ENCODE measurements around the gene DCAF11.

Gene DCAF11

GRCh38 chr14:24080142-24080530, 34.4 kb upstream of the DCAF11 start:
- no peak for DNase-seq (ENCODE audit: low read depth in 2 of 2)
- H3K4me3 ChIP-seq (replicated peaks in 1 of 2; ENCODE audit: low read depth in 2 of 2, low read length in 2 of 2) = no peak overlapping the region
- TF ChIP-seq CTCF (IDR thresholded peaks at IDR 0.05; ENCODE audit: low read depth, low read length) = no peak

GRCh38 chr14:24080888-24081738, 33.5 kb upstream of the DCAF11 start:
- peak overlapping the region; percentile 37 to 53 for H3K4me3 ChIP-seq (replicated peaks in 1 of 2; ENCODE audit: low read depth in 2 of 2, low read length in 2 of 2)
- peak; percentile 12 to 17 for DNase-seq (ENCODE audit: low read depth in 2 of 2)
- TF ChIP-seq CTCF (IDR thresholded peaks at IDR 0.05; ENCODE audit: low read depth, low read length) = no peak

- DNase-seq (ENCODE audit: low read depth in 2 of 2) = no peak
- H3K4me3 ChIP-seq (replicated peaks in 1 of 2; ENCODE audit: low read depth in 2 of 2, low read length in 2 of 2) = peak overlapping the region in 1 of 2 donors; percentile 53
- TF ChIP-seq CTCF (IDR thresholded peaks at IDR 0.05; ENCODE audit: low read depth, low read length) = no peak
Measured at GRCh38 chr14:24081739-24082211, 32.8 kb upstream of the DCAF11 start.

GRCh38 chr14:24082411-24083080, 32.0 kb upstream of the DCAF11 start:
- H3K4me3 ChIP-seq (replicated peaks in 1 of 2; ENCODE audit: low read depth in 2 of 2, low read length in 2 of 2) = no peak overlapping the region
- no peak for TF ChIP-seq CTCF (IDR thresholded peaks at IDR 0.05; ENCODE audit: low read depth, low read length)
- DNase-seq (ENCODE audit: low read depth in 2 of 2) = no peak

- TF ChIP-seq CTCF (IDR thresholded peaks at IDR 0.05; ENCODE audit: low read depth, low read length) = no peak
- H3K4me3 ChIP-seq (replicated peaks in 1 of 2; ENCODE audit: low read depth in 2 of 2, low read length in 2 of 2) = no peak overlapping the region
- no peak for DNase-seq (ENCODE audit: low read depth in 2 of 2)
Measured at GRCh38 chr14:24083462-24083861, 31.1 kb upstream of the DCAF11 start.

- no peak overlapping the region for H3K4me3 ChIP-seq (replicated peaks in 1 of 2; ENCODE audit: low read depth in 2 of 2, low read length in 2 of 2)
- no peak for DNase-seq (ENCODE audit: low read depth in 2 of 2)
- TF ChIP-seq CTCF (IDR thresholded peaks at IDR 0.05; ENCODE audit: low read depth, low read length) = no peak
Measured at GRCh38 chr14:24084440-24084839, 30.1 kb upstream of the DCAF11 start.

Measured in cardiac fibroblast (primary cell).